Epithelial cell of proximal tubule (primary cell): ENCODE measurements around the gene IFIT2. TPM values are rescaled to one million over a fixed set of nuclear protein-coding genes. Genes with fewer than 3 reads are reported as not detected.
"Not testable (repeated sequence)": the region's sequence is repeated elsewhere in the genome, so short reads cannot be mapped to it uniquely, and the experiment has no call there.

Source experiments
- DNase-seq: peaks from one replicate; pipeline ENCODE4 v3.0.0-alpha.2; 2011; ENCODE audit warnings: low read depth
- H3K4me3 ChIP-seq: 2 replicates; pipeline ENCODE4 v1.5.1; 2011; ENCODE audit warnings: low read depth, mild to moderate bottlenecking, low read length
- CTCF ChIP-seq: conservative IDR thresholded peaks from 2 replicates; pipeline ENCODE4 v1.5.1; 2012; ENCODE audit warnings: low read depth, mild to moderate bottlenecking, low read length
- total RNA-seq: library from RNA; depleted of rRNA; stranded (reverse); fragments of >200 nt; gene quantifications from 2 replicates; pipeline ENCODE4 v1.2.3, GENCODE V29; 2015

Gene IFIT2
- total RNA-seq, 1 donor from 2014 or later, result 2.2 TPM

- no peak for TF ChIP-seq CTCF
- no peak overlapping the region for H3K4me3 ChIP-seq
- DNase-seq, result no peak
Observed at GRCh38 chr10:89344156-89344555, 42.3 kb downstream of the IFIT2 start.

- no peak overlapping the region for H3K4me3 ChIP-seq
Observed at GRCh38 chr10:89345367-89346000, 43.6 kb downstream of the IFIT2 start.

GRCh38 chr10:89346405-89347254, 44.8 kb downstream of the IFIT2 start:
- TF ChIP-seq CTCF, result no peak
- H3K4me3 ChIP-seq, result no peak overlapping the region
- DNase-seq, result no peak

More at GRCh38 chr10:89345367-89346000, 43.6 kb downstream of the IFIT2 start:
- no peak for DNase-seq
- no peak for TF ChIP-seq CTCF

- no peak for DNase-seq
- no peak for TF ChIP-seq CTCF
- no peak overlapping the region for H3K4me3 ChIP-seq
Observed at GRCh38 chr10:89347701-89348457, 46.0 kb downstream of the IFIT2 start.

GRCh38 chr10:89348481-89348880, 46.6 kb downstream of the IFIT2 start:
- no peak for DNase-seq
- no peak overlapping the region for H3K4me3 ChIP-seq
- TF ChIP-seq CTCF, result no peak

GRCh38 chr10:89348975-89349374, 47.1 kb downstream of the IFIT2 start:
- no peak for TF ChIP-seq CTCF
- no peak overlapping the region for H3K4me3 ChIP-seq
- no peak for DNase-seq

GRCh38 chr10:89350631-89351315, 48.9 kb downstream of the IFIT2 start:
- peak overlapping the region; percentile 30 for H3K4me3 ChIP-seq
- not testable (repeated sequence) for DNase-seq
